ENCODE results near the gene ELFN1.

- TF ChIP-seq CTCF (IDR thresholded peaks at IDR 0.05; ENCODE audit: insufficient read depth, low read depth, low read length), result no peak
- no peak for TF ChIP-seq EZH2 (IDR thresholded peaks at IDR 0.05; ENCODE audit: insufficient read depth, low read length)
Measured at GRCh38 chr7:1735262-1735661, 65.2 kb downstream of the ELFN1 start.

Measured in astrocyte (in vitro differentiated cells and primary cell).